ENCODE results near the gene FLG. TPM values are rescaled to one million over a fixed set of nuclear protein-coding genes. Genes with fewer than 3 reads are reported as not detected.

The FLG gene
- total RNA-seq, 1 experiment from 2014 or later: not detected

- TF ChIP-seq CBFB (CRISPR knock-in tag; IDR thresholded peaks at IDR 0.05; ENCODE audit: low read depth) (no peak), SMAD3 (CRISPR knock-in tag; IDR thresholded peaks at IDR 0.05; ENCODE audit: borderline replicate concordance) (no peak), FOXP4 (CRISPR knock-in tag; IDR thresholded peaks at IDR 0.05) (no peak), FOXK1 (CRISPR knock-in tag; IDR thresholded peaks at IDR 0.05) (no peak), MXD4 (CRISPR knock-in tag; IDR thresholded peaks at IDR 0.05; ENCODE audit: borderline replicate concordance) (no peak), AR (CRISPR knock-in tag; IDR thresholded peaks at IDR 0.05) (no peak), GABPB1 (CRISPR knock-in tag; IDR thresholded peaks at IDR 0.05) (no peak), ZSCAN18 (CRISPR knock-in tag; IDR thresholded peaks at IDR 0.05) (no peak)
Observed at GRCh38 chr1:152328801-152329391, 3.9 kb upstream of the FLG start (continued).

GRCh38 chr1:152313970-152314369, 11.1 kb downstream of the FLG start:
- ATAC-seq (no peak), DNase-seq (ENCODE audit: low spot score) (no peak)
- no peak overlapping the region for H3K4me3 Mint-ChIP-seq
- no peaks in the 10 kb centered on the region for H3K4me1 Mint-ChIP-seq
- peaks cover 58% of the 10 kb centered on the region for H3K36me3 Mint-ChIP-seq
- no peak overlapping the region for H3K27ac Mint-ChIP-seq
- H3K27me3 Mint-ChIP-seq (ENCODE audit: low read depth): peaks cover 24% of the 10 kb centered on the region
- ChIA-PET CTCF (no interaction called here), POLR2A (no interaction called here)
- TF ChIP-seq GABPB1 (CRISPR knock-in tag; IDR thresholded peaks at IDR 0.05) (no peak), GRHL2 (CRISPR knock-in tag; IDR thresholded peaks at IDR 0.05; ENCODE audit: insufficient replicate concordance, severe bottlenecking) (no peak), NFE2L1 (CRISPR knock-in tag; IDR thresholded peaks at IDR 0.05) (no peak), ZNF219 (CRISPR knock-in tag; IDR thresholded peaks at IDR 0.05; ENCODE audit: borderline replicate concordance) (no peak), HMGXB4 (CRISPR knock-in tag; IDR thresholded peaks at IDR 0.05) (no peak), E2F5 (CRISPR knock-in tag; IDR thresholded peaks at IDR 0.05) (no peak)
- H3K9me3 Mint-ChIP-seq: peaks cover 58% of the 10 kb centered on the region

- ChIA-PET CTCF (no interaction called here), POLR2A (no interaction called here)
- Mint-ChIP-seq H3K27ac (no peak overlapping the region), H3K27me3 (ENCODE audit: low read depth) (peaks cover 29% of the 10 kb centered on the region), H3K4me3 (no peak overlapping the region), H3K4me1 (no peaks in the 10 kb centered on the region), H3K9me3 (peaks cover 64% of the 10 kb centered on the region), H3K36me3 (peaks cover 64% of the 10 kb centered on the region)
- no peak for ATAC-seq
- DNase-seq (ENCODE audit: low spot score): no peak
- no peak for TF ChIP-seq ATF6 (CRISPR knock-in tag; IDR thresholded peaks at IDR 0.05)
- TF ChIP-seq TEAD1 (CRISPR knock-in tag; IDR thresholded peaks at IDR 0.05): no peak
- TF ChIP-seq MAX (CRISPR knock-in tag; IDR thresholded peaks at IDR 0.05): no peak
- no peak for TF ChIP-seq TEAD4 (CRISPR knock-in tag; IDR thresholded peaks at IDR 0.05)
- TF ChIP-seq CBFB (CRISPR knock-in tag; IDR thresholded peaks at IDR 0.05; ENCODE audit: low read depth): no peak
- TF ChIP-seq NFATC4 (CRISPR knock-in tag; IDR thresholded peaks at IDR 0.05): no peak
- no peak for TF ChIP-seq ZBTB21 (CRISPR knock-in tag; IDR thresholded peaks at IDR 0.05; ENCODE audit: borderline replicate concordance)
- TF ChIP-seq CREM (CRISPR knock-in tag; IDR thresholded peaks at IDR 0.05): no peak
Observed at GRCh38 chr1:152313319-152313801, 11.7 kb downstream of the FLG start.

Data from WTC11 (cell line).